Bronchial epithelial cell (primary cell): ENCODE results near the gene CHTF18. TPM values are rescaled to one million over a fixed set of nuclear protein-coding genes. Genes with fewer than 3 reads are reported as not detected.

Experiments used
- DNase-seq: peaks from one replicate; pipeline ENCODE4 v3.0.0-alpha.2; 2010; ENCODE audit warnings: low read depth
- FAIRE-seq: peaks from 2 replicates; lab custom pipeline; 2011; peaks lifted over from hg19 to GRCh38; lab: Jason Lieb, UNC
- H3K27me3 ChIP-seq: 2 replicates; pipeline ENCODE4 v1.5.1; 2011; ENCODE audit warnings: low read length; ENCODE audit not compliant: control insufficient read depth, insufficient read depth
- H3K36me3 ChIP-seq: 2 replicates; pipeline ENCODE4 v1.5.1; 2011; ENCODE audit warnings: low read length; ENCODE audit not compliant: control insufficient read depth, insufficient read depth
- H3K4me3 ChIP-seq: 2 replicates; pipeline ENCODE4 v1.5.1; 2011; ENCODE audit warnings: mild to moderate bottlenecking, low read depth, low read length, control low read depth
- total RNA-seq: library from RNA; depleted of rRNA; stranded (reverse); fragments of >200 nt; gene quantifications from 2 replicates; pipeline ENCODE4 v1.2.1, GENCODE V29; 2014
- TF ChIP-seq, protein P1 (sequence below): IDR thresholded peaks from 2 replicates; pipeline ENCODE4 v1.5.1; 2011; ENCODE audit warnings: mild to moderate bottlenecking, moderate library complexity, low read length, control low read depth, inconsistent platforms; ENCODE audit not compliant: insufficient read depth, severe bottlenecking

The CHTF18 gene
- total RNA-seq, 1 donor from 2014 or later, result 1.6 TPM

DNA sequence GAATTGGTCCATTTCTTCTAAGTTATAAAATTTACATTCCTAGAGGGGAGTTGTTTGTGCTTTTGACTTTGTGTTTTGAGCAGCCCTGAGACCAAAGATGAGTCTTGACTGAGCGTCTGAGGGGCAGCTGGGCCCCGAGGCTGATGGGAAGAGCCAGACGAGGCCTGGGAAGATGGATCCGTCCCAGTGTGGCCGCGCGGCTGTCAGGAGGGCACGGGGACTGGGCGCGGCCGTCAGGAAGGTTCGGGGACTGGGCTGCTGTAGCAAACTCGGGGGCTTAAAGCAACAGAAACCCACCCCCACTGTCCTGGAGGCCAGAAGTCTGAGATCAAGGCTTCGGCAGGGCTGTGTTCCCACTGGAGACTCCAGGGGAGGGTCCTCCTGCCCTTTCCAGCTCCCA, 50.3 kb downstream of the CHTF18 start:
- TF ChIP-seq, protein P1, sequence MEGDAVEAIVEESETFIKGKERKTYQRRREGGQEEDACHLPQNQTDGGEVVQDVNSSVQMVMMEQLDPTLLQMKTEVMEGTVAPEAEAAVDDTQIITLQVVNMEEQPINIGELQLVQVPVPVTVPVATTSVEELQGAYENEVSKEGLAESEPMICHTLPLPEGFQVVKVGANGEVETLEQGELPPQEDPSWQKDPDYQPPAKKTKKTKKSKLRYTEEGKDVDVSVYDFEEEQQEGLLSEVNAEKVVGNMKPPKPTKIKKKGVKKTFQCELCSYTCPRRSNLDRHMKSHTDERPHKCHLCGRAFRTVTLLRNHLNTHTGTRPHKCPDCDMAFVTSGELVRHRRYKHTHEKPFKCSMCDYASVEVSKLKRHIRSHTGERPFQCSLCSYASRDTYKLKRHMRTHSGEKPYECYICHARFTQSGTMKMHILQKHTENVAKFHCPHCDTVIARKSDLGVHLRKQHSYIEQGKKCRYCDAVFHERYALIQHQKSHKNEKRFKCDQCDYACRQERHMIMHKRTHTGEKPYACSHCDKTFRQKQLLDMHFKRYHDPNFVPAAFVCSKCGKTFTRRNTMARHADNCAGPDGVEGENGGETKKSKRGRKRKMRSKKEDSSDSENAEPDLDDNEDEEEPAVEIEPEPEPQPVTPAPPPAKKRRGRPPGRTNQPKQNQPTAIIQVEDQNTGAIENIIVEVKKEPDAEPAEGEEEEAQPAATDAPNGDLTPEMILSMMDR, result no peak
- Histone ChIP-seq H3K36me3 (no peaks in the 10 kb centered on the region), H3K27me3 (no peaks in the 10 kb centered on the region), H3K4me3 (no peak overlapping the region)
- FAIRE-seq (no peak), DNase-seq (no peak)

DNA sequence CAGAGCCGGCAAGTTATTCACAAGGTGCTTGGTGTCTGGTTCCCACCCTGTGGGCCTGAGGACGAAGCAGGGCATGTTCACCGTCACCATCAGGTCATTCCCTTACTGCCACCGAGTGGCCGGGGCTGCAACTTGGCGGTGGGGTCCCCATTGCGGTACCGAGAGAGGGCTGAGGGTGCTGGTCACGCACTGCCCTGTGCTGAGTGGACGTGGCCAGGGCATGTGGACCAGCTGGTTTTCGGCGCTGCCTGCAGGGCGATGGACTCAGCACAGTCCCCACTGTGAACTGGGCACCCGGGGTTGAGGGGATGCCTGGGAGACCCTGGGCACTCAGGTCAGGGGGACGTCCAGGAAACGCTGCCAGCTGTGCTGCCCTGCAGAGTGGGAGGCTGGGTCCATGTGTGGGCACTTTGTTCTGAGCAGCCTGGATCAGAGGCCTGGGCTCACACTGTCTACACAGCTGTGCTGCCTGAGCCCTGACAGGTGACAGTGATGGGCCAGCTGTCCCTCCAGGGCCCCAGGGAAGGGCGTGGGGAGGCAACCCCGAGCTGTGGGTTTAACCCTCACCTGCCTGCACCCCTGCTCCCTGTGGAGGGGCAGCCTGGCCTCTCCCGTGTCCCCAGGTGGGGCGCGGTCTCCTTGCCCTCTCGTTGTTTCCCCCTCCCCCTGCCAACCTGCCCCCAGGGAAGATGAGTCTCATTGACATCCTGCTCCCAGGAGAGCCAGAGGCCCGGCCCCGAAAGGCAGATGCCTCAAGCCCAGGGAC, 51.4 kb downstream of the CHTF18 start:
- no peak for DNase-seq
- TF ChIP-seq, protein P1, result no peak
- Histone ChIP-seq H3K4me3 (no peak overlapping the region), H3K27me3 (no peaks in the 10 kb centered on the region), H3K36me3 (no peaks in the 10 kb centered on the region)
- no peak for FAIRE-seq

DNA sequence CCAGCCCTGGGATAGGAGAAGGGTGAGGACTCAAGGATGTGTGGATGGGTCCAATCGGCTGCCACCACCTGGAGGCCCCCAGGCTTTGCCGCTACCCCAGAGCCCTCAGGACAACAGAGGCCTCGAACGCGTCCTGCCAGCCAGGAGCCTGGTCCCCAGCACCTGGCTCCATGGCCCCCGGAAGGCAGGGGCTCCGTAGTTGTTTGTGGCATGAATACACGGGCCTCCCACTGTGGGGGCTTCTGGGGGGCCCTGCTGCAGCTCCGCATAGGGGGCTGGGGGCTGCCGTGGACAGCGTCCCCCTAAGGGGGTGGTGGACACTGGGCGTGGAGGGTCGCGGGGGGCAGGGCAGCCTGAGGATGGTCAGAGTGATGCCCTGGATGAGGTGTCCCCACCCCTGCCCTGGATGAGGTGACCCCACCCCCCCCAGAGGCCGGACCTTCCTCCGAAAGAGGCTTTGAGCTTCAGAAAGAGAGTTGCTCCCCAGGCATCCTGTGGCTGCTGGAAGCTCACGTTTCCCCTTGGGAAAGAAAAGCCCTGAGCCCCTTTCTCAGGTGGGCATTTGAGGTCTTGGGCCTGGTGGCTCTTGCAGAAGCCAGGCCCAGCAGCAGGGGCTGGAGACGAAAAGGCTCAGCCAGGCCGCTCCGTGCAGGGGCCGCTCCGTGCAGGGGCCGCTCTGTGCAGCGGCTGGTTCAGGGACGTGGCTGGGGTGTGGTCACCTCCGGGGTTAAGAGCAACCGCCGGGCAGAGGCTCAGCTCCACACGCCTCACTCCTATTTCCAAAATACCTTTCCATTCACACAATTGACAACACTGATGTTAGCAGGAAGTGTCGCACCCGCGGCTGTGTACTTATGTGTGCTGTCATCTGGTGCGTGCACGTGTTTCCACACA, 52.4 kb downstream of the CHTF18 start:
- H3K27me3 ChIP-seq, result no peaks in the 10 kb centered on the region
- H3K4me3 ChIP-seq, result no peak overlapping the region
- TF ChIP-seq, protein P1, result no peak
- FAIRE-seq (peak; percentile 64), DNase-seq (no peak)
- H3K36me3 ChIP-seq, result no peaks in the 10 kb centered on the region

DNA sequence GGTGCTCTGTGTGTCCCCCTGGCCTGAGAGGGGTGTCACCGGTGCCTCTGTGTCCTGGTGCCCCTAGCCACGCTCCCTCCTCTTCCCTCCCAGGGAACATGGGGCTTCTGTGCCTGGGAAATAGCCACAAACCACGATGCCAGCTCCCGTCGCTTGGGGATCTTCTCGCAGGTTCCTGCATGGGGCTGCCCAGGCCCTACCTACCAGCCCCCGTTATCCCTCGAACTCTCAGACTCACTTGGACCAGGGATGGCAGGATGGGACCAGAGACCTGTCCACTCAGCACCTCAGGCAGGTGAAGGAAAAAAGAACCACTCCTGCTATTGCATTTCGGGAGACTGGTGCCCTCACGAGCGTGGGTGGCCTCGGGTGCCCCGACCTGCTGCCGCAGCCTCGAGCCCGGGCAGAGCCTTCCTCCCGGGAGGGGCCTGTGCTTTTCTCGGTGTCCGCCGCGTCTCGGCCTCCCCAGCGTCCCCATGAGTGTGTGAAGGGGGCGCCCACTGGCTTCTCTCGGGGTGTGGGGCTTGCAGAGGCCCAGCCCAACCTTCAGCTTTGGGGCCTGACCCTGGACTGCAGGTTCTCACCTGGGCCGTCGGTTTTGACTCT, 53.1 kb downstream of the CHTF18 start:
- Histone ChIP-seq H3K36me3 (no peaks in the 10 kb centered on the region), H3K4me3 (no peak overlapping the region), H3K27me3 (no peaks in the 10 kb centered on the region)
- FAIRE-seq (no peak), DNase-seq (no peak)
- TF ChIP-seq, protein P1, result no peak

DNA sequence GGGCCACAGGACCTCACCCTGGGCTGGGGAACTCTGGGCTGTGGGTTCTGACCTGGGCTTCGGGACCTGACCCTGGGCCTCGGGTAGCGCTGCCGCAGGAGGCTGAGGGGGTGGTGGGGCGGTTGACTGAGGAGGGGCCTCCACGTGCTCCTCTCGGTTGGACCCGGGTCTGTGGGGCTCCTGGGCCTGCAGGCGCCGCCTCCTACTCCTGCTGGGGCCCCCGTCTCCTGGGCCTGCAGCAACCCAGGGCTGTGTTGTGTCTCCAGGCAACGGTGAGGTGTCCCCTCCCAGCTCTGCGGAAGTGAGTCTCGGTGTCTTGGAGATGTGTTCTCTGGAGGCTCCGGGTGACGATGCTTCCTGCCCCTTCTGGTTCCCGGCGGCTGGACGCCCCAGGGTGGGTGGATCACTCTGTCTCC, 53.6 kb downstream of the CHTF18 start:
- DNase-seq (no peak), FAIRE-seq (no peak)
- Histone ChIP-seq H3K27me3 (no peaks in the 10 kb centered on the region), H3K4me3 (no peak overlapping the region), H3K36me3 (no peaks in the 10 kb centered on the region)
- TF ChIP-seq, protein P1, result no peak
